Measurements from ENCODE around the gene BCR. TPM values are rescaled to one million over a fixed set of nuclear protein-coding genes. Genes with fewer than 3 reads are reported as not detected.

The BCR gene
- total RNA-seq, 1 experiment from 2014 or later: 77.0 TPM

GRCh38 chr22:23140385-23140784 is 39.9 kb upstream of the BCR start:
- no peak overlapping the region for H3K4ac ChIP-seq (ENCODE audit: low read depth, low read length)
- Mint-ChIP-seq H3K27ac (no peak overlapping the region), H3K4me3 (no peak overlapping the region)

More at GRCh38 chr22:23140385-23140784, 39.9 kb upstream of the BCR start:
- no peak for TF ChIP-seq CTCF (conservative IDR thresholded peaks at IDR 0.05)
- Histone ChIP-seq H3K9ac (ENCODE audit: extremely low read depth, insufficient read length, low read length) (no peak overlapping the region), H4K20me1 (ENCODE audit: control insufficient read depth, insufficient read depth, insufficient read length) (no peaks in the 10 kb centered on the region), H2AK5ac (ENCODE audit: insufficient read length, low read length) (no peak overlapping the region), H3K23ac (ENCODE audit: insufficient read length, low read depth, low read length) (no peak overlapping the region), H3K9me3 (ENCODE audit: control insufficient read depth, low read depth, low read length) (no peaks in the 10 kb centered on the region), H3K18ac (ENCODE audit: insufficient read length, low read depth, low read length) (no peak overlapping the region), H2BK20ac (ENCODE audit: low read depth, low read length, poor library complexity, severe bottlenecking) (no peak overlapping the region), H4K8ac (replicated peaks; ENCODE audit: insufficient read length, low read depth, low read length) (no peak overlapping the region), H2BK15ac (ENCODE audit: low read depth, low read length) (no peak overlapping the region), H3K27me3 (ENCODE audit: insufficient read depth, low read length) (no peaks in the 10 kb centered on the region), H3K56ac (ENCODE audit: insufficient read length, low read depth, low read length) (no peak overlapping the region), H3K27ac (ENCODE audit: insufficient read length, low read depth, low read length) (no peak overlapping the region), H4K91ac (ENCODE audit: insufficient read length, low read depth, low read length) (no peak overlapping the region), H3T11ph (ENCODE audit: low read length) (no peak overlapping the region), H3K14ac (ENCODE audit: insufficient read depth, low read length) (no peak overlapping the region), H3K4me2 (ENCODE audit: insufficient read depth, insufficient read length, low read length) (no peak overlapping the region), H4K5ac (ENCODE audit: insufficient read length, low read depth, low read length) (no peak overlapping the region), H3K4me1 (ENCODE audit: insufficient read depth, low read length) (no peaks in the 10 kb centered on the region; the same call in none of the 2 replicates), H2BK12ac (ENCODE audit: insufficient read length, low read depth, low read length) (no peak overlapping the region), H3K23me2 (ENCODE audit: insufficient read length, low read depth, low read length, poor library complexity, severe bottlenecking) (peaks cover under 1% of the 10 kb centered on the region), H2BK120ac (ENCODE audit: low read depth, low read length, poor library complexity, severe bottlenecking) (no peak overlapping the region), H2AFZ (ENCODE audit: low read length) (no peak overlapping the region), H3K79me2 (ENCODE audit: insufficient read depth, low read length) (no peaks in the 10 kb centered on the region), H3K79me1 (ENCODE audit: insufficient read depth, low read depth, low read length, poor library complexity, severe bottlenecking) (no peaks in the 10 kb centered on the region), H2BK5ac (ENCODE audit: insufficient read length, low read length) (no peak overlapping the region)
- H3K36me3 Mint-ChIP-seq (ENCODE audit: insufficient read depth in 1 of 3, low read depth in 3 of 3): no peaks in the 10 kb centered on the region
- peaks cover 14 to 36% of the 10 kb centered on the region in 2 experiments for H3K4me1 Mint-ChIP-seq
- peaks cover 35% of the 10 kb centered on the region for H3K27me3 Mint-ChIP-seq (ENCODE audit: low read depth)
- no peaks in the 10 kb centered on the region; a peak in 1 of 5 replicates for H3K9me3 Mint-ChIP-seq
- no peak for DNase-seq
